Peyer's patch (tissue), 4 donors: ENCODE results near the gene ABLIM2.

ENCODE experiments used
- POLR2A ChIP-seq, 2 donors: fragments of 450-650 bp; IDR thresholded peaks; one replicate each; pipeline ENCODE4 v1.5.1; 2017; ENCODE audit warnings: antibody characterized with exemption in 2 of 2, mild to moderate bottlenecking in 2 of 2, moderate library complexity in 2 of 2
- TF ChIP-seq, protein P1 (sequence below), 6 experiments: fragments of 450-650 bp in 4 of 6; fragments of 200-600 bp in 2 of 6; sonication (generic) in 1 of 6; IDR thresholded peaks; one replicate each; pipeline ENCODE4 v1.5.1; 2017 to 2019; ENCODE audit warnings: antibody characterized with exemption in 6 of 6, mild to moderate bottlenecking in 3 of 6, moderate library complexity in 1 of 6

DNA sequence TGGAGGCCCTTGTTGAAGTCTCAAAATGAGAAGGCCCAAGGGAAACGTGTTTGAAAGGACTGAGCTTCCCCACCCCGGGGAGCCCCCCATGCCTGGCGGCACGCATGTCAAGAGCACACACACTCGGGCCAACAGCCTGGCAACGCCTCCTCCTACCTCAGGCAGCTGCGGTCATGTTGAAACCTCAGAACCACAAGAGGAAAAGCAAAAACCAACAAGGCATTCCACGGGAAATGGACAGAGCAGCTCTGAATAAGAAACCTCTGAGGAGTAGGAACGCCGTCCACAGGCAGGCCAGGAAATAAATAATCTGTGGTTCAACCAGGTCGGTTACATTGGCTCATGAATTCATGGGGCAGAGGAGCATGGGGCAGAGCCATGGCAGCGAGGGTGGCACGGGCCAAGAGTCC is 123.2 kb downstream of the ABLIM2 start:
- TF ChIP-seq POLR2A (IDR thresholded peaks at IDR 0.05): no peak
- TF ChIP-seq, protein P1, sequence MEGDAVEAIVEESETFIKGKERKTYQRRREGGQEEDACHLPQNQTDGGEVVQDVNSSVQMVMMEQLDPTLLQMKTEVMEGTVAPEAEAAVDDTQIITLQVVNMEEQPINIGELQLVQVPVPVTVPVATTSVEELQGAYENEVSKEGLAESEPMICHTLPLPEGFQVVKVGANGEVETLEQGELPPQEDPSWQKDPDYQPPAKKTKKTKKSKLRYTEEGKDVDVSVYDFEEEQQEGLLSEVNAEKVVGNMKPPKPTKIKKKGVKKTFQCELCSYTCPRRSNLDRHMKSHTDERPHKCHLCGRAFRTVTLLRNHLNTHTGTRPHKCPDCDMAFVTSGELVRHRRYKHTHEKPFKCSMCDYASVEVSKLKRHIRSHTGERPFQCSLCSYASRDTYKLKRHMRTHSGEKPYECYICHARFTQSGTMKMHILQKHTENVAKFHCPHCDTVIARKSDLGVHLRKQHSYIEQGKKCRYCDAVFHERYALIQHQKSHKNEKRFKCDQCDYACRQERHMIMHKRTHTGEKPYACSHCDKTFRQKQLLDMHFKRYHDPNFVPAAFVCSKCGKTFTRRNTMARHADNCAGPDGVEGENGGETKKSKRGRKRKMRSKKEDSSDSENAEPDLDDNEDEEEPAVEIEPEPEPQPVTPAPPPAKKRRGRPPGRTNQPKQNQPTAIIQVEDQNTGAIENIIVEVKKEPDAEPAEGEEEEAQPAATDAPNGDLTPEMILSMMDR (IDR thresholded peaks at IDR 0.05): no peak
